Memory B cell (primary cell): ENCODE results near the gene POLN.
"Not testable (repeated sequence)": the region's sequence is repeated elsewhere in the genome, so short reads cannot be mapped to it uniquely, and the experiment has no call there.

ENCODE experiments used
- ATAC-seq: fragments of 150-1000 bp; cut with Tn5 transposase; 2 replicates; pipeline ENCODE4 v1.10.0; 2021; ENCODE audit warnings: low read depth, mild to moderate bottlenecking, moderate library complexity
- DNase-seq, 2 donors: peaks; one replicate each; pipeline ENCODE4 v3.0.0; 2022; ENCODE audit warnings: low spot score in 2 of 2
- H3K27ac Mint-ChIP-seq: one replicate; pipeline ENCODE4 v1.8.0; 2022; ENCODE audit warnings: mild to moderate bottlenecking, moderate library complexity, mixed read lengths
- H3K27me3 Mint-ChIP-seq: one replicate; pipeline ENCODE4 v1.8.0; 2022; ENCODE audit warnings: mixed read lengths
- H3K36me3 Mint-ChIP-seq: one replicate; pipeline ENCODE4 v1.8.0; 2022; ENCODE audit warnings: mild to moderate bottlenecking, mixed read lengths
- H3K4me1 Mint-ChIP-seq: one replicate; pipeline ENCODE4 v1.8.0; 2022; ENCODE audit warnings: mixed read lengths
- H3K4me3 Mint-ChIP-seq: one replicate; pipeline ENCODE4 v1.8.0; 2022; ENCODE audit warnings: mild to moderate bottlenecking, moderate library complexity, mixed read lengths
- H3K9me3 Mint-ChIP-seq: one replicate; pipeline ENCODE4 v1.8.0; 2022; ENCODE audit warnings: mixed read lengths

The POLN gene

GRCh38 chr4:2168469-2169319 lies 73.2 kb downstream of the POLN start:
- Mint-ChIP-seq H3K36me3 (peaks cover 1% of the 10 kb centered on the region), H3K27ac (no peak overlapping the region), H3K9me3 (no peaks in the 10 kb centered on the region), H3K4me3 (no peak overlapping the region), H3K27me3 (no peaks in the 10 kb centered on the region), H3K4me1 (peaks cover 3% of the 10 kb centered on the region)
- DNase-seq (no peak), ATAC-seq (no peak)

GRCh38 chr4:2166253-2166652 lies 75.7 kb downstream of the POLN start:
- Mint-ChIP-seq H3K9me3 (no peaks in the 10 kb centered on the region), H3K4me3 (no peak overlapping the region), H3K27me3 (no peaks in the 10 kb centered on the region), H3K4me1 (no peaks in the 10 kb centered on the region), H3K36me3 (peaks cover 1% of the 10 kb centered on the region), H3K27ac (no peak overlapping the region)
- no peak for DNase-seq
- no peak for ATAC-seq

- Mint-ChIP-seq H3K4me3 (no peak overlapping the region), H3K4me1 (no peaks in the 10 kb centered on the region), H3K9me3 (no peaks in the 10 kb centered on the region), H3K27ac (no peak overlapping the region), H3K36me3 (peaks cover 1% of the 10 kb centered on the region), H3K27me3 (no peaks in the 10 kb centered on the region)
- ATAC-seq (no peak), DNase-seq (no peak)
Measured at GRCh38 chr4:2165391-2165790, 76.5 kb downstream of the POLN start.

GRCh38 chr4:2163311-2163821 lies 78.6 kb downstream of the POLN start:
- no peak overlapping the region for H3K27ac Mint-ChIP-seq
- no peak overlapping the region for H3K4me3 Mint-ChIP-seq
- ATAC-seq (no peak), DNase-seq (no peak)
- no peaks in the 10 kb centered on the region for H3K27me3 Mint-ChIP-seq
- peaks cover 1% of the 10 kb centered on the region for H3K36me3 Mint-ChIP-seq
- H3K9me3 Mint-ChIP-seq, result no peaks in the 10 kb centered on the region
- no peaks in the 10 kb centered on the region for H3K4me1 Mint-ChIP-seq

- H3K4me3 Mint-ChIP-seq, H3K36me3 Mint-ChIP-seq, H3K27ac Mint-ChIP-seq, H3K27me3 Mint-ChIP-seq, H3K9me3 Mint-ChIP-seq, ATAC-seq, H3K4me1 Mint-ChIP-seq, DNase-seq: not testable (repeated sequence)
Measured at GRCh38 chr4:2161092-2161703, 80.7 kb downstream of the POLN start.

GRCh38 chr4:2159931-2160330 lies 82.0 kb downstream of the POLN start:
- H3K4me3 Mint-ChIP-seq, result no peak overlapping the region
- no peaks in the 10 kb centered on the region for H3K9me3 Mint-ChIP-seq
- peaks cover 1% of the 10 kb centered on the region for H3K36me3 Mint-ChIP-seq
- no peaks in the 10 kb centered on the region for H3K27me3 Mint-ChIP-seq
- ATAC-seq (no peak), DNase-seq (no peak)
- H3K27ac Mint-ChIP-seq, result no peak overlapping the region
- no peaks in the 10 kb centered on the region for H3K4me1 Mint-ChIP-seq

- DNase-seq (no peak), ATAC-seq (no peak)
- Mint-ChIP-seq H3K27me3 (no peaks in the 10 kb centered on the region), H3K27ac (no peak overlapping the region), H3K36me3 (peaks cover 2% of the 10 kb centered on the region), H3K4me3 (no peak overlapping the region), H3K4me1 (no peaks in the 10 kb centered on the region), H3K9me3 (peaks cover 4% of the 10 kb centered on the region)
Measured at GRCh38 chr4:2155246-2155645, 86.7 kb downstream of the POLN start.

GRCh38 chr4:2154215-2154740 lies 87.6 kb downstream of the POLN start:
- Mint-ChIP-seq H3K27me3 (no peaks in the 10 kb centered on the region), H3K9me3 (peaks cover 4% of the 10 kb centered on the region), H3K27ac (no peak overlapping the region), H3K36me3 (peaks cover 2% of the 10 kb centered on the region), H3K4me1 (no peaks in the 10 kb centered on the region), H3K4me3 (no peak overlapping the region)
- DNase-seq, result no peak
- no peak for ATAC-seq

GRCh38 chr4:2151544-2151943 lies 90.4 kb downstream of the POLN start:
- peaks cover 2% of the 10 kb centered on the region for H3K36me3 Mint-ChIP-seq
- no peaks in the 10 kb centered on the region for H3K4me1 Mint-ChIP-seq
- no peak overlapping the region for H3K4me3 Mint-ChIP-seq
- no peak overlapping the region for H3K27ac Mint-ChIP-seq
- peaks cover 4% of the 10 kb centered on the region for H3K9me3 Mint-ChIP-seq
- peaks cover 4% of the 10 kb centered on the region for H3K27me3 Mint-ChIP-seq
- DNase-seq (no peak), ATAC-seq (no peak)

GRCh38 chr4:2150076-2150475 lies 91.8 kb downstream of the POLN start:
- DNase-seq (no peak), ATAC-seq (no peak)
- Mint-ChIP-seq H3K4me1 (no peaks in the 10 kb centered on the region), H3K4me3 (no peak overlapping the region), H3K9me3 (peaks cover 4% of the 10 kb centered on the region), H3K27ac (no peak overlapping the region), H3K36me3 (peaks cover 2% of the 10 kb centered on the region), H3K27me3 (peaks cover 4% of the 10 kb centered on the region)

- ATAC-seq, result no peak
- H3K9me3 Mint-ChIP-seq, result peaks cover 1% of the 10 kb centered on the region
- H3K27ac Mint-ChIP-seq, result no peak overlapping the region
- peaks cover 10% of the 10 kb centered on the region for H3K27me3 Mint-ChIP-seq
- H3K4me1 Mint-ChIP-seq, result no peaks in the 10 kb centered on the region
- H3K36me3 Mint-ChIP-seq, result peaks cover 3% of the 10 kb centered on the region
- no peak for DNase-seq
- H3K4me3 Mint-ChIP-seq, result no peak overlapping the region
Measured at GRCh38 chr4:2142630-2143427, 99.1 kb downstream of the POLN start.

GRCh38 chr4:2141762-2142451 lies 100.0 kb downstream of the POLN start:
- Mint-ChIP-seq H3K9me3 (peaks cover 1% of the 10 kb centered on the region), H3K27me3 (peaks cover 9% of the 10 kb centered on the region), H3K4me1 (no peaks in the 10 kb centered on the region), H3K27ac (no peak overlapping the region), H3K36me3 (peaks cover 3% of the 10 kb centered on the region), H3K4me3 (no peak overlapping the region)
- ATAC-seq (no peak), DNase-seq (no peak)

GRCh38 chr4:2141022-2141761 lies 100.7 kb downstream of the POLN start:
- ATAC-seq (no peak), DNase-seq (no peak)
- no peak overlapping the region for H3K27ac Mint-ChIP-seq
- no peaks in the 10 kb centered on the region for H3K4me1 Mint-ChIP-seq
- H3K36me3 Mint-ChIP-seq, result peaks cover 3% of the 10 kb centered on the region
- H3K9me3 Mint-ChIP-seq, result peaks cover 1% of the 10 kb centered on the region
- no peak overlapping the region for H3K4me3 Mint-ChIP-seq
- peaks cover 9% of the 10 kb centered on the region for H3K27me3 Mint-ChIP-seq
